H9 (cell line): ENCODE measurements around the gene REG4. TPM values are rescaled to one million over a fixed set of nuclear protein-coding genes. Genes with fewer than 3 reads are reported as not detected.

Source experiments
- DNase-seq: peaks from one replicate; pipeline ENCODE4 v3.0.0-alpha.2; 2017
- H2AFZ ChIP-seq: one replicate; pipeline ENCODE4 v1.6.1; 2013; ENCODE audit warnings: mild to moderate bottlenecking, low read length, control low read depth, moderate library complexity
- H2AK5ac ChIP-seq: 2 replicates; pipeline ENCODE4 v1.6.1; 2013; ENCODE audit warnings: low read length, control low read depth, mixed read lengths; ENCODE audit not compliant: insufficient read length
- H2BK120ac ChIP-seq: one replicate; pipeline ENCODE4 v1.6.1; 2013; ENCODE audit warnings: low read depth, mild to moderate bottlenecking, low read length, control low read depth, inconsistent platforms; ENCODE audit not compliant: poor library complexity, severe bottlenecking
- H2BK12ac ChIP-seq: 2 replicates; pipeline ENCODE4 v1.6.1; 2013; ENCODE audit warnings: low read length, control low read depth, mixed read lengths, low read depth; ENCODE audit not compliant: insufficient read length
- H2BK15ac ChIP-seq: 2 replicates; pipeline ENCODE4 v1.6.1; 2013; ENCODE audit warnings: low read depth, low read length, control low read depth
- H2BK20ac ChIP-seq: one replicate; pipeline ENCODE4 v1.6.1; 2013; ENCODE audit warnings: low read depth, mild to moderate bottlenecking, low read length, control low read depth, inconsistent platforms; ENCODE audit not compliant: poor library complexity, severe bottlenecking
- H2BK5ac ChIP-seq: 2 replicates; pipeline ENCODE4 v1.6.1; 2013; ENCODE audit warnings: low read length, control low read depth, mixed read lengths; ENCODE audit not compliant: insufficient read length
- H3K14ac ChIP-seq: 2 replicates; pipeline ENCODE4 v1.6.1; 2013; ENCODE audit warnings: low read length, control low read depth; ENCODE audit not compliant: insufficient read depth
- H3K18ac ChIP-seq: 2 replicates; pipeline ENCODE4 v1.6.1; 2013; ENCODE audit warnings: low read depth, mild to moderate bottlenecking, mixed read lengths, low read length, control low read depth; ENCODE audit not compliant: insufficient read length
- H3K23ac ChIP-seq: 2 replicates; pipeline ENCODE4 v1.6.1; 2013; ENCODE audit warnings: low read length, control low read depth, mixed read lengths, low read depth; ENCODE audit not compliant: insufficient read length
- H3K23me2 ChIP-seq: 2 replicates; pipeline ENCODE4 v1.6.1; 2013; ENCODE audit warnings: low read depth, mild to moderate bottlenecking, mixed read lengths, low read length, control low read depth; ENCODE audit not compliant: insufficient read length, poor library complexity, severe bottlenecking
- H3K27ac ChIP-seq: 2 replicates; pipeline ENCODE4 v1.5.1; 2013; ENCODE audit warnings: low read length, control low read depth, mixed read lengths, low read depth; ENCODE audit not compliant: insufficient read length
- H3K27me3 ChIP-seq: 2 replicates; pipeline ENCODE4 v1.6.1; 2013; ENCODE audit warnings: low read length, control low read depth, inconsistent platforms; ENCODE audit not compliant: insufficient read depth
- H3K4ac ChIP-seq: 2 replicates; pipeline ENCODE4 v1.6.1; 2013; ENCODE audit warnings: low read depth, mild to moderate bottlenecking, control low read depth, inconsistent platforms, low read length, moderate library complexity
- H3K4me1 ChIP-seq: 2 replicates; pipeline ENCODE4 v1.6.1; 2013; ENCODE audit warnings: low read length, control low read depth, inconsistent platforms; ENCODE audit not compliant: insufficient read depth
- H3K4me2 ChIP-seq: 2 replicates; pipeline ENCODE4 v1.6.1; 2013; ENCODE audit warnings: low read length, control low read depth, mixed read lengths; ENCODE audit not compliant: insufficient read length, insufficient read depth
- H3K56ac ChIP-seq: 2 replicates; pipeline ENCODE4 v1.6.1; 2013; ENCODE audit warnings: low read depth, mild to moderate bottlenecking, mixed read lengths, low read length, control low read depth; ENCODE audit not compliant: insufficient read length
- H3K79me1 ChIP-seq: 2 replicates; pipeline ENCODE4 v1.6.1; 2013; ENCODE audit warnings: low read depth, mild to moderate bottlenecking, moderate library complexity, low read length, control low read depth, inconsistent platforms; ENCODE audit not compliant: insufficient read depth, poor library complexity, severe bottlenecking
- H3K79me2 ChIP-seq: 2 replicates; pipeline ENCODE4 v1.6.1; 2013; ENCODE audit warnings: low read length, control low read depth, inconsistent platforms; ENCODE audit not compliant: insufficient read depth
- H3K9ac ChIP-seq: 2 replicates; pipeline ENCODE4 v1.6.1; 2013; ENCODE audit warnings: low read length, control low read depth, mixed read lengths; ENCODE audit not compliant: insufficient read length; ENCODE audit errors: extremely low read depth
- H3K9me3 ChIP-seq: one replicate; pipeline ENCODE4 v1.6.1; 2013; ENCODE audit warnings: low read depth, low read length, inconsistent platforms; ENCODE audit not compliant: control insufficient read depth
- H3T11ph ChIP-seq: one replicate; pipeline ENCODE4 v1.6.1; 2013; ENCODE audit warnings: mild to moderate bottlenecking, low read length, control low read depth, inconsistent platforms
- H4K20me1 ChIP-seq: one replicate; pipeline ENCODE4 v1.6.1; 2013; ENCODE audit not compliant: control insufficient read depth, insufficient read length, insufficient read depth
- H4K5ac ChIP-seq: 2 replicates; pipeline ENCODE4 v1.6.1; 2013; ENCODE audit warnings: low read depth, mild to moderate bottlenecking, mixed read lengths, low read length, control low read depth; ENCODE audit not compliant: insufficient read length
- H4K8ac ChIP-seq: replicated peaks from 2 replicates; pipeline ENCODE4 v1.6.1; 2013; ENCODE audit warnings: low read length, control low read depth, mixed read lengths, low read depth; ENCODE audit not compliant: insufficient read length
- H4K91ac ChIP-seq: 2 replicates; pipeline ENCODE4 v1.6.1; 2013; ENCODE audit warnings: low read depth, mild to moderate bottlenecking, moderate library complexity, mixed read lengths, low read length, control low read depth; ENCODE audit not compliant: insufficient read length
- H3K27ac Mint-ChIP-seq, 3 experiments: 2 replicates in 2 of 3; 3 replicates in 1 of 3; pipeline ENCODE4 v1.8.0; 2020 to 2021; ENCODE audit warnings: mixed read lengths in 3 of 3, mild to moderate bottlenecking in 1 of 3, moderate library complexity in 1 of 3
- H3K27me3 Mint-ChIP-seq: 2 replicates; pipeline ENCODE4 v1.8.0; 2021; ENCODE audit warnings: low read depth, mild to moderate bottlenecking, moderate library complexity, mixed read lengths
- H3K36me3 Mint-ChIP-seq, 3 experiments: 2 replicates in 2 of 3; 3 replicates in 1 of 3; pipeline ENCODE4 v1.8.0; 2020 to 2021; ENCODE audit warnings: low read depth in 3 of 3, mixed read lengths in 3 of 3; ENCODE audit not compliant: insufficient read depth in 1 of 3
- H3K4me1 Mint-ChIP-seq, 2 experiments: 2 replicates each; pipeline ENCODE4 v1.8.0; 2020; ENCODE audit warnings: mixed read lengths in 2 of 2
- H3K4me3 Mint-ChIP-seq, 2 experiments: 2 replicates in 1 of 2; 3 replicates in 1 of 2; pipeline ENCODE4 v1.8.0; 2020 to 2021; ENCODE audit warnings: mild to moderate bottlenecking in 2 of 2, mixed read lengths in 2 of 2, moderate library complexity in 1 of 2
- H3K9me3 Mint-ChIP-seq, 2 experiments: 2 replicates in 1 of 2; 3 replicates in 1 of 2; pipeline ENCODE4 v1.8.0; 2020; ENCODE audit warnings: mild to moderate bottlenecking in 2 of 2, mixed read lengths in 2 of 2, moderate library complexity in 1 of 2
- WGBS: extraction: QIAGEN DNeasy Blood & Tissue Kit; methylation state at CpG from one replicate; pipeline ENCODE4 v1.1.7; 2013; ENCODE audit warnings: missing lambda C conversion rate, low lambda C conversion rate, mixed read lengths; ENCODE audit not compliant: insufficient read length; ENCODE audit errors: extremely low coverage; 5-methylcytosine and 5-hydroxymethylcytosine counted together
- total RNA-seq: library from RNA; stranded (reverse); gene quantifications from 2 replicates; pipeline ENCODE4 v1.2.1, GENCODE V29; 2021
- TF ChIP-seq, protein P1 (sequence below): fragments of 200-600 bp; sonication (generic); conservative IDR thresholded peaks from 3 replicates; pipeline ENCODE4 v1.8.0; 2021; ENCODE audit warnings: antibody characterized with exemption, mild to moderate bottlenecking

Gene REG4
- total RNA-seq, 1 experiment from 2014 or later: not detected

DNA sequence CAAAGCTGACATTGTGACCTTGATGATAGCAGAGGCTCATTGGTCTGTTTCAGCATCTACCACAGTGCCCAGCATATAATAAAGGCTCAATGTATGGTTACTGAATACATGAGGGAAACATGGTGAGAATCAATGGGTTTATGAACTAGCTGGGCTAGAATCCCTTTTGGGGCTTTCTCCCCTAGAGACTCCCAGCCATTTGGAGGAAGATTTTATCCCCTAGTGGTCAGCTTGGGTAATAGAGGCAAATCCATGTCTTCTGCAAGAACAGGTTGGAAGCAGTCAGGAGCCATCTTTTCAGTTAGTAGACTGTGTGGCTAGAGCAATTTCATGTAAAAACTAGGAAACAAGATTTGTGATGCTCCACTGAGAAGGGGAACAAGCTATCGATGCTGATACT lies 15.8 kb upstream of the REG4 start:
- TF ChIP-seq, protein P1, sequence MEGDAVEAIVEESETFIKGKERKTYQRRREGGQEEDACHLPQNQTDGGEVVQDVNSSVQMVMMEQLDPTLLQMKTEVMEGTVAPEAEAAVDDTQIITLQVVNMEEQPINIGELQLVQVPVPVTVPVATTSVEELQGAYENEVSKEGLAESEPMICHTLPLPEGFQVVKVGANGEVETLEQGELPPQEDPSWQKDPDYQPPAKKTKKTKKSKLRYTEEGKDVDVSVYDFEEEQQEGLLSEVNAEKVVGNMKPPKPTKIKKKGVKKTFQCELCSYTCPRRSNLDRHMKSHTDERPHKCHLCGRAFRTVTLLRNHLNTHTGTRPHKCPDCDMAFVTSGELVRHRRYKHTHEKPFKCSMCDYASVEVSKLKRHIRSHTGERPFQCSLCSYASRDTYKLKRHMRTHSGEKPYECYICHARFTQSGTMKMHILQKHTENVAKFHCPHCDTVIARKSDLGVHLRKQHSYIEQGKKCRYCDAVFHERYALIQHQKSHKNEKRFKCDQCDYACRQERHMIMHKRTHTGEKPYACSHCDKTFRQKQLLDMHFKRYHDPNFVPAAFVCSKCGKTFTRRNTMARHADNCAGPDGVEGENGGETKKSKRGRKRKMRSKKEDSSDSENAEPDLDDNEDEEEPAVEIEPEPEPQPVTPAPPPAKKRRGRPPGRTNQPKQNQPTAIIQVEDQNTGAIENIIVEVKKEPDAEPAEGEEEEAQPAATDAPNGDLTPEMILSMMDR: peak; percentile 73
- Mint-ChIP-seq H3K27ac (no peak overlapping the region), H3K4me3 (no peak overlapping the region), H3K4me1 (peaks cover 0 to under 1% of the 10 kb centered on the region in 2 experiments; a peak in 2 of 4 replicates), H3K27me3 (no peaks in the 10 kb centered on the region; the same call in 1 of the 2 replicates), H3K36me3 (no peaks in the 10 kb centered on the region; a peak in 1 of 7 replicates), H3K9me3 (no peaks in the 10 kb centered on the region)
- WGBS: no CpG with 5 or more reads among the region's 1 CpG
- Histone ChIP-seq H4K20me1 (no peaks in the 10 kb centered on the region), H2BK120ac (no peak overlapping the region), H2BK20ac (no peak overlapping the region), H2BK12ac (no peak overlapping the region), H4K8ac (no peak overlapping the region), H2BK5ac (no peak overlapping the region), H3K79me1 (no peaks in the 10 kb centered on the region), H3K23me2 (no peaks in the 10 kb centered on the region), H2AK5ac (no peak overlapping the region), H4K91ac (no peak overlapping the region), H3K23ac (no peak overlapping the region), H3K79me2 (no peaks in the 10 kb centered on the region), H3T11ph (no peak overlapping the region), H3K14ac (no peak overlapping the region), H3K4me2 (no peak overlapping the region), H4K5ac (no peak overlapping the region), H3K56ac (no peak overlapping the region), H3K18ac (no peak overlapping the region), H2AFZ (no peak overlapping the region), H3K9ac (no peak overlapping the region), H3K4me1 (no peaks in the 10 kb centered on the region), H2BK15ac (no peak overlapping the region), H3K27ac (no peak overlapping the region), H3K4ac (no peak overlapping the region), H3K27me3 (no peaks in the 10 kb centered on the region), H3K9me3 (no peaks in the 10 kb centered on the region)
- no peak for DNase-seq
